HG03095 (cell line): ENCODE results near the gene PPP5C.
"Not testable (repeated sequence)": the region's sequence is repeated elsewhere in the genome, so short reads cannot be mapped to it uniquely, and the experiment has no call there.

Experiments
- ATAC-seq: cut with Tn5 transposase; IDR thresholded peaks from one replicate; pipeline ENCODE4 v1.9.1; 2021; ENCODE audit warnings: moderate library complexity; ENCODE audit not compliant: unreplicated experiment

Gene PPP5C, protein sequence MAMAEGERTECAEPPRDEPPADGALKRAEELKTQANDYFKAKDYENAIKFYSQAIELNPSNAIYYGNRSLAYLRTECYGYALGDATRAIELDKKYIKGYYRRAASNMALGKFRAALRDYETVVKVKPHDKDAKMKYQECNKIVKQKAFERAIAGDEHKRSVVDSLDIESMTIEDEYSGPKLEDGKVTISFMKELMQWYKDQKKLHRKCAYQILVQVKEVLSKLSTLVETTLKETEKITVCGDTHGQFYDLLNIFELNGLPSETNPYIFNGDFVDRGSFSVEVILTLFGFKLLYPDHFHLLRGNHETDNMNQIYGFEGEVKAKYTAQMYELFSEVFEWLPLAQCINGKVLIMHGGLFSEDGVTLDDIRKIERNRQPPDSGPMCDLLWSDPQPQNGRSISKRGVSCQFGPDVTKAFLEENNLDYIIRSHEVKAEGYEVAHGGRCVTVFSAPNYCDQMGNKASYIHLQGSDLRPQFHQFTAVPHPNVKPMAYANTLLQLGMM

GRCh38 chr19:46346821-46347571 is at the start of gene PPP5C:
Gene PPP5C, plus strand, starts transcription at chr19:46347087. Its CDS starts 10 bp downstream, at chr19:46347097.
- peak; percentile 39 for ATAC-seq

- ATAC-seq: no peak
These were observed 49.0 kb upstream of the PPP5C start for GRCh38 chr19:46297700-46298478.

DNA sequence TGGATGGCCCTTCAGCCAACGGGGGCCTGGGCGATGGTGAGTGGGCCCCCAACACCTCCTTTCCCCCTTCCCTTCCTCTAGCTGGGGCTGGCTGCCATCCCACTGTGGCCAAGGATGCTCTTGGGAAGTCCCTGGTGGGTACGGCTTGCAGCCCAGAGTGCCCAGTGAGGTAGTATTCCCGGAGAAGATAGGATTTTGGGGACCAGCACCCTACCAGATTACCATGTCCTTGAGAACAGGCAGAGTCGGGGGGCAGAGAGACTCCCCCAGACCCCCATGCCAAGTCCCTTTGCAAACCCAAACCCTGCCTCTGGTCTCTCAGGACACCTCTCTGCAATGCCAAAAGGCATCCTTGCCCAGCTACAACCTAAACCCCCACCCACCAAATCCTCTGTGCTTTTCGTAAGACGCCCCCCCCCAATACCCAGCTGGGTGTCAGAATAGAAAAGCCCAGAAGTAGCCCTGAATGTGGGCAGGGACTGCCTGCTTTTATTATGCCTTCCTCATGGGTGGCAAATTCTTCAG is 48.3 kb upstream of the PPP5C start:
- ATAC-seq: no peak

GRCh38 chr19:46299004-46299509 is 47.8 kb upstream of the PPP5C start:
- no peak for ATAC-seq

GRCh38 chr19:46299695-46300094 is 47.2 kb upstream of the PPP5C start:
- no peak for ATAC-seq

- ATAC-seq: no peak
These were observed 43.6 kb upstream of the PPP5C start for GRCh38 chr19:46303322-46303690.

DNA sequence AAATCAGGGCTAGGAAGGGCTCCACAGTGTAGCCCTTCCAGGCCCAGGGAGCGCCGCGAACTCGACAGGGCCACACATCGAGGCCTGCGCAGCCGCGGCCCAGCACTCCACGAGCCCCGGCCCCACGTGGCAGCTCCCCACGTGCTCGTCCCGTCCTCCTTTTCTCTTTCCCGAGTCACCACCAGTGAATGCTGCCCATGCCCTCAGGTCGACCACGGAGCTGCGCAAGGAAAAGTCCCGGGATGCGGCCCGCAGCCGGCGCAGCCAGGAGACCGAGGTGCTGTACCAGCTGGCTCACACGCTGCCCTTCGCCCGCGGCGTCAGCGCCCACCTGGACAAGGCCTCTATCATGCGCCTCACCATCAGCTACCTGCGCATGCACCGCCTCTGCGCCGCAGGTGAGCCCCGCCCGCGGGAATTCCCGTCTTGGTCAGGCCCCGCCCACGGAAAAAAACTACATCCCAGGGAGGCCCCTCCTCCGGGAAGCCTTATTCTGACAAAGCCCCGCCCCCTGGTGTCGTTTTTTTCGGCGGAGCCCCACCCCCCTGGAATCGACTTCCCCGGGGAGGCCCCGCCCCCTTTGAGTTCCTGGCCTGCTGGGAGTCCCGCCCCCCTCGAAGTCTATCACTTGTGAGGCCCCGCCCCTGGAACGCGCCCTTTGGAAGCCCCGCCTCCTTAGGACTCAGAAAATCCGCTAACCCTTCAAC is 43.0 kb upstream of the PPP5C start:
- no peak for ATAC-seq

- no peak for ATAC-seq
These were observed 40.4 kb upstream of the PPP5C start for GRCh38 chr19:46306501-46306900.

GRCh38 chr19:46308510-46308909 is 38.4 kb upstream of the PPP5C start:
- ATAC-seq: no peak

DNA sequence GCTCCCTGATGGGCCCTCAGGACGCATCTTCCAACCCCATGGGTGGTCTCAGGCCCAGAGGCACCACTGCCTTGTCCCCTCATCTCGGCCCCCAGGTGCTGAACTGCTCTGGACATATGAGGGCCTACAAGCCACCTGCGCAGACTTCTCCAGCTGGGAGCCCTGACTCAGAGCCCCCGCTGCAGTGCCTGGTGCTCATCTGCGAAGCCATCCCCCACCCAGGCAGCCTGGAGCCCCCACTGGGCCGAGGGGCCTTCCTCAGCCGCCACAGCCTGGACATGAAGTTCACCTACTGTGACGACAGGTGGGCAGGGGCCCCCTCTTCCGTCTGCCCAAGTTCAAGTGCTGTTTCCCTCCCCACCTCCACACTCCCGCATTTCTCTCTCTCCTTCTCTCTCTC is 37.8 kb upstream of the PPP5C start:
- ATAC-seq: no peak

DNA sequence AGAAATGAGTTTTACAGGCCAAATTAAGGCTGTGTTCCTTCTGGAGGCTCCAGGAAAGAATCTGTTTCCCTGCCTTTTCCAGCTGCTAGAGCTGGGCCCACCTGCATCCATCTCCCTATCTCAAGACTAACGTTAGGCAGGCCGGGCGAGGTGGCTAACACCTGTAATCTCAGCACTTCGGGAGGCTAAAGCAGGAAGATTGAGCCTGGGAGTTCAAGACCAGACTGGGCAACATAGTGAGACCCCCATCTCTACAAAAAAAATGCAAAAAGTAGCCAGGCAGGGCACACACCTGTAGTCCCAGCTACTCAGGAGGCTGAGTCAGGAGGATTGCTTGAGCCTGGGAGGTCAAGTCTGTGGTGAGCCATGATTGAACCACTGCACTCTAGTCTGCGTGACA is 35.4 kb upstream of the PPP5C start:
- ATAC-seq: no peak

DNA sequence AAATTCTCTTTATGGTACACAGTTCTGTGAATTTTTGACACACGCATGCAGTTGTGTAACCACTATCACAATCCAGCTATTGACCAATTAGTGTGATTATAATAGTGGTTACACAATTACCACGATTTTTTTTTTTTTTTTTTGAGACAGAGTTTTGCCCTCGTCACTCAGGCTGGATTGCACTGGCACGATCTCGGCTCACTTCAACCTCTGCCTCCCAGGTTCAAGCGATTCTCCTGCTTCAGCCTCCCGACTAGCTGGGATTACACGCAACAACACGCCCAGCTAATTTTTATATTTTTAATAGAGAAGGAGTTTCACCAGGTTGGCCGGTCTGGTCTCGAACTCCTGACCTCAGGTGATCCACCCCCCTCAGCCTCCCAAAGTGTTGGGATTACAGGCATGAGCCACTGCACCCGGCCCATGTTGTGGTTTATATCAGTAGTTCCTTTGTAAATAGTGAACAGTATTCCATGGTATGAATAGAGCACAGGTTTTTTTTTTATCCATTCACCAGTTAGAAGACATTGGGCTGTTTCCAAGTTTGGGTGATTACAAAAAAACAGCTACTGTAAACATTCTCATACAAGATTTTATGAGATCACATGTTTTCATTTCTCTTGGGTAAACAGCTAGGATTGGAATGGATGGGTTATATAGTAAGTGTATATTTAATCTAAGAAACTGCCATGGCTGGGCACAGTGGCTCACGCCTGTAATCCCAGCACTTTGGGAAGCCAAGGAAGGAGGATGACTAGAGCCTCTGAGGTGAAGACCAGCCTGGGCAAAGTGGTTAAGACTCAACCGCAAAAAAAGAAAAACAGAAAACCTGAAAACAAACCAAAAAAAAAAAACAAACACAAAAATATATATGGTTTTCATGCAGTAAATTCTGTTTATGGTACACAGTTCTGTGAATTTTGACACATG is 33.1 kb upstream of the PPP5C start:
- not testable (repeated sequence) for ATAC-seq

DNA sequence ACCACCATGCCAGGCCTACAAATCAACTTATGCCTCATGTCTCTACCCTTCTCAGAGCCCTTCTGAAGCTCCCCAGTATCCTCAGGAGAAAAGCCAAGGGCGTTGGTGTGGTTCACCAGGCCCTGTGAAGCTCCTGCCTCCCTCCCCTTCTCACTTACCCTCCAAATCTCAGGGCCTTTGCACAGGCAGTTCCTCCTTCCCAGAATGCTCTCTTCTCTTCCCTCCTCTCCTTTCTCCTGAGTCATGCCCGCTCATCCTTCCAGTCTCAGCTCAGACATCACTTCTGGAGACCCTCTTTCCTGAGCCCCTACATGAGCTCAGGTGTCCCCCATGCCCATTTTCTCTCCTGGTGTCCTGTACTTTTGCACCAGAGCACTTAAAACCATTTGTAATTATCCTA is 29.5 kb upstream of the PPP5C start:
- no peak for ATAC-seq

- ATAC-seq: no peak
These were observed 27.3 kb upstream of the PPP5C start for GRCh38 chr19:46319613-46320012.

GRCh38 chr19:46320559-46320958 is 26.3 kb upstream of the PPP5C start:
- ATAC-seq: no peak

GRCh38 chr19:46321653-46322052 is 25.2 kb upstream of the PPP5C start:
- no peak for ATAC-seq

DNA sequence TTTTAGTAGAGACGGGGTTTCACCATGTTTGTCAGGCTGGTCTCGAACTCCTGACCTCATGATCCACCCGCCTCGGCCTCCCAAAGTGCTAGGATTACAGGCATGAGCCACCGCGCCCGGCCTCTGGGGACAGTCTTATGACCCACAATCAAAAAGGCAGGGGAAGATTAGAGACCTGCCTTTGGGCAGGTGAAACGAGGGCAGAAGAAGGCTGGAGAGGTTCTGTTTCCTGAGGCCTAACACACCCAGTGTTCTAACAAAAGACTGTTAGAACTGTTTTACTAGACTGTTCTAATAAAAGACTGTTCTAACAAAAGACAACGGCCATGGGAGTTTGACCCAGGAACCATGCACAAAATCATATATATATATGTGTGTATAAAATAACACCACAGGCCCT is 23.7 kb upstream of the PPP5C start:
- ATAC-seq: not testable (repeated sequence)

DNA sequence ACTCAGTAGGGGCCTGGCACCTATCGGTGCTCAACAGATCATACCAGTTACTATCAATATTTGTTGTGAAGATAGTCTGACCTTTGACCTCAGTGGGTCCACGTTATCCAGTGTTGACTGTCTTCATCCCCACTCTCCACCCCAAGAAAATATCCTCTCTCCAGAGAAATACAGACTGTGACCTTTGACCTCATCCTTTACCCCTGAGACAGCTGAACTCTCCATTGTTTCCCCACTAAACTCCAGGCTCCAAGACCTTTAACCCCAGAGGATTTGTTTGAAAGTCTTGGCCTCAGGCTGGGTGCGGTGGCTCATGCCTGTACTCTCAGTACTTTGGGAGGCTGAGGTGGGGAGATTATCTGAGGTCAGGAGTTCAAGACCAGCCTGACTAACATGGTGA is 22.6 kb upstream of the PPP5C start:
- ATAC-seq: no peak

DNA sequence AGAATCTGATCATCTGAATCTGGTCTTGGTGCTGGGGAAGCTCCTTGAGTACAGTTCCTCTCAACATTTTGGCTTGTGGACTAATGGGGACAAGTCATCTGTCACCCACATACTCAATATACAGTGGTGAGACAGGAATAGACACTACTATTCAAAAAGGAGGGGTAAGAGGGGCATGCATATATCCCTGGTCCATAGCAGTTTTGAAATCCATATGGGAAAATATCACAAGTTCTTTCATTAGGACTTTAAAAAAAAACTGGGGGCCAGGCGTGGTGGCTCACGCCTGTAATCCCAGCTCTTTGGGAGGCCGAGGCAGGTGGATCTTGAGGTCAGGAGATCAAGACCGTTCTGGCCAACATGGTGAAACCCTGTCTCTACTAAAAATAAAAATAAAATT is 20.3 kb upstream of the PPP5C start:
- no peak for ATAC-seq
